ENCODE results near the gene CFAP69. TPM values are rescaled to one million over a fixed set of nuclear protein-coding genes. Genes with fewer than 3 reads are reported as not detected.

The CFAP69 gene
- total and polyA plus RNA-seq, 4 experiments from 2014 or later: 0.58 TPM; not detected in 3

- Mint-ChIP-seq H3K4me1 (no peaks in the 10 kb centered on the region), H3K27ac (no peak overlapping the region), H3K9me3 (peaks cover 0 to 1% (median 0%) of the 10 kb centered on the region in 8 donors), H3K4me3 (no peak overlapping the region), H3K36me3 (no peaks in the 10 kb centered on the region), H3K27me3 (no peaks in the 10 kb centered on the region)
- Histone ChIP-seq H3K4me3 (ENCODE audit: low read length in 2 of 2) (no peak overlapping the region), H3K36me3 (ENCODE audit: insufficient read depth, low read length) (no peaks in the 10 kb centered on the region), H3K27me3 (ENCODE audit: insufficient read depth, low read length) (peaks cover 8% of the 10 kb centered on the region), H3K4me1 (ENCODE audit: insufficient read depth, low read length) (no peaks in the 10 kb centered on the region), H3K9me3 (ENCODE audit: control insufficient read depth in 1 of 2, low read length in 2 of 2) (no peaks in the 10 kb centered on the region), H3K27ac (ENCODE audit: low read depth, low read length) (no peak overlapping the region)
- no peak for DNase-seq
- ChIA-PET POLR2A (ENCODE audit: partially characterized antibody) (no interaction called here), CTCF (ENCODE audit: partially characterized antibody) (no interaction called here)
- intact Hi-C loops (cut with micrococcal nuclease): no loop called here
These were observed 26.8 kb downstream of the CFAP69 start for GRCh38 chr7:90271753-90272152.

- no peak for DNase-seq
- intact Hi-C loops (cut with micrococcal nuclease): no loop called here
- POLR2A ChIA-PET (ENCODE audit: partially characterized antibody): no interaction called here
- Histone ChIP-seq H3K9me3 (ENCODE audit: control insufficient read depth in 1 of 2, low read length in 2 of 2) (no peaks in the 10 kb centered on the region), H3K27me3 (ENCODE audit: insufficient read depth, low read length) (peaks cover 8% of the 10 kb centered on the region), H3K27ac (ENCODE audit: low read depth, low read length) (no peak overlapping the region), H3K4me1 (ENCODE audit: insufficient read depth, low read length) (no peaks in the 10 kb centered on the region), H3K4me3 (ENCODE audit: low read length in 2 of 2) (no peak overlapping the region), H3K36me3 (ENCODE audit: insufficient read depth, low read length) (no peaks in the 10 kb centered on the region)
- no peaks in the 10 kb centered on the region for H3K36me3 Mint-ChIP-seq
- H3K9me3 Mint-ChIP-seq: peaks cover 0 to 1% (median 0%) of the 10 kb centered on the region in 8 donors
- H3K27me3 Mint-ChIP-seq: no peaks in the 10 kb centered on the region
- no peaks in the 10 kb centered on the region for H3K4me1 Mint-ChIP-seq
- no peak overlapping the region for H3K4me3 Mint-ChIP-seq
- CTCF ChIA-PET (ENCODE audit: partially characterized antibody): no interaction called here
- H3K27ac Mint-ChIP-seq: no peak overlapping the region
These were observed 27.3 kb downstream of the CFAP69 start for GRCh38 chr7:90272242-90272641.

- H3K27ac Mint-ChIP-seq: no peak overlapping the region
- H3K4me3 ChIP-seq (ENCODE audit: low read length in 2 of 2): no peak overlapping the region
- no peaks in the 10 kb centered on the region for H3K4me1 Mint-ChIP-seq
- H3K4me3 Mint-ChIP-seq: no peak overlapping the region
- H3K27me3 ChIP-seq (ENCODE audit: insufficient read depth, low read length): no peaks in the 10 kb centered on the region
- intact Hi-C loops (cut with micrococcal nuclease): no loop called here
- H3K27me3 Mint-ChIP-seq: no peaks in the 10 kb centered on the region
- no peaks in the 10 kb centered on the region for H3K36me3 ChIP-seq (ENCODE audit: insufficient read depth, low read length)
- ChIA-PET CTCF (ENCODE audit: partially characterized antibody) (no interaction called here), POLR2A (ENCODE audit: partially characterized antibody) (no interaction called here)
- no peaks in the 10 kb centered on the region for H3K9me3 ChIP-seq (ENCODE audit: control insufficient read depth in 1 of 2, low read length in 2 of 2)
- no peaks in the 10 kb centered on the region for H3K36me3 Mint-ChIP-seq
- H3K4me1 ChIP-seq (ENCODE audit: insufficient read depth, low read length): no peaks in the 10 kb centered on the region
- H3K27ac ChIP-seq (ENCODE audit: low read depth, low read length): no peak overlapping the region
- peaks cover 0 to 1% (median 0%) of the 10 kb centered on the region in 8 donors for H3K9me3 Mint-ChIP-seq
- DNase-seq: no peak
These were observed 29.2 kb downstream of the CFAP69 start for GRCh38 chr7:90274161-90274560.

GRCh38 chr7:90276033-90276728, 31.2 kb downstream of the CFAP69 start:
- Mint-ChIP-seq H3K4me1 (no peaks in the 10 kb centered on the region), H3K27ac (no peak overlapping the region), H3K27me3 (no peaks in the 10 kb centered on the region), H3K9me3 (peaks cover 0 to 1% (median 0%) of the 10 kb centered on the region in 8 donors), H3K4me3 (no peak overlapping the region), H3K36me3 (no peaks in the 10 kb centered on the region)
- ChIA-PET POLR2A (ENCODE audit: partially characterized antibody) (no interaction called here), CTCF (ENCODE audit: partially characterized antibody) (interaction anchor here (1.3 kb wide), 1 partner anchor 21 kb away, joined by 3 read pairs; no protein-coding TSS in a partner anchor)
- Histone ChIP-seq H3K9me3 (ENCODE audit: control insufficient read depth in 1 of 2, low read length in 2 of 2) (no peaks in the 10 kb centered on the region), H3K27me3 (ENCODE audit: insufficient read depth, low read length) (no peaks in the 10 kb centered on the region), H3K27ac (ENCODE audit: low read depth, low read length) (no peak overlapping the region), H3K36me3 (ENCODE audit: insufficient read depth, low read length) (no peaks in the 10 kb centered on the region), H3K4me3 (ENCODE audit: low read length in 2 of 2) (no peak overlapping the region), H3K4me1 (ENCODE audit: insufficient read depth, low read length) (no peaks in the 10 kb centered on the region)
- intact Hi-C loops (cut with micrococcal nuclease): no loop called here
- DNase-seq: no peak

GRCh38 chr7:90288154-90288553, 43.2 kb downstream of the CFAP69 start:
- Mint-ChIP-seq H3K27ac (no peak overlapping the region), H3K9me3 (peaks cover 0 to 6% (median 0%) of the 10 kb centered on the region in 8 donors), H3K36me3 (no peaks in the 10 kb centered on the region), H3K4me1 (peaks cover 4 to 9% (median 5%) of the 10 kb centered on the region in 4 donors), H3K27me3 (peaks cover 0 to 1% of the 10 kb centered on the region in 2 donors), H3K4me3 (no peak overlapping the region)
- no peaks in the 10 kb centered on the region for H3K36me3 ChIP-seq (ENCODE audit: insufficient read depth, low read length)
- no peak for DNase-seq
- H3K27ac ChIP-seq (ENCODE audit: low read depth, low read length): no peak overlapping the region
- no peaks in the 10 kb centered on the region for H3K27me3 ChIP-seq (ENCODE audit: insufficient read depth, low read length)
- ChIA-PET POLR2A (ENCODE audit: partially characterized antibody) (no interaction called here), CTCF (ENCODE audit: partially characterized antibody) (no interaction called here)
- no peaks in the 10 kb centered on the region for H3K9me3 ChIP-seq (ENCODE audit: control insufficient read depth in 1 of 2, low read length in 2 of 2)
- H3K4me1 ChIP-seq (ENCODE audit: insufficient read depth, low read length): no peaks in the 10 kb centered on the region
- H3K4me3 ChIP-seq (ENCODE audit: low read length in 2 of 2): no peak overlapping the region
- intact Hi-C loops (cut with micrococcal nuclease): no loop called here

- no peak for DNase-seq
- POLR2A ChIA-PET (ENCODE audit: partially characterized antibody): no interaction called here
- H3K9me3 Mint-ChIP-seq: peaks cover 0 to 9% (median 0%) of the 10 kb centered on the region in 8 donors
- CTCF ChIA-PET (ENCODE audit: partially characterized antibody): no interaction called here
- no peaks in the 10 kb centered on the region for H3K27me3 ChIP-seq (ENCODE audit: insufficient read depth, low read length)
- H3K4me3 Mint-ChIP-seq: no peak overlapping the region
- intact Hi-C loops (cut with micrococcal nuclease): loop anchor here (10.0 kb wide), 2 partner anchors 136 to 484 kb away; partner anchors contain the start of gene STEAP1
- peaks cover under 1 to 4% (median under 1%) of the 10 kb centered on the region in 4 donors for H3K4me1 Mint-ChIP-seq
- H3K27ac Mint-ChIP-seq: no peak overlapping the region
- H3K4me3 ChIP-seq (ENCODE audit: low read length in 2 of 2): no peak overlapping the region
- no peaks in the 10 kb centered on the region for H3K4me1 ChIP-seq (ENCODE audit: insufficient read depth, low read length)
- H3K27ac ChIP-seq (ENCODE audit: low read depth, low read length): no peak overlapping the region
- no peaks in the 10 kb centered on the region for H3K36me3 ChIP-seq (ENCODE audit: insufficient read depth, low read length)
- no peaks in the 10 kb centered on the region for H3K36me3 Mint-ChIP-seq
- no peaks in the 10 kb centered on the region for H3K9me3 ChIP-seq (ENCODE audit: control insufficient read depth in 1 of 2, low read length in 2 of 2)
- H3K27me3 Mint-ChIP-seq: peaks cover 1 to 3% of the 10 kb centered on the region in 2 donors
These were observed 45.5 kb downstream of the CFAP69 start for GRCh38 chr7:90290244-90291113.

All from CD4-positive, alpha-beta memory T cell (primary cell).